Hepatocyte (in vitro differentiated cells): ENCODE data around the gene KLHL5. TPM values are rescaled to one million over a fixed set of nuclear protein-coding genes. Genes with fewer than 3 reads are reported as not detected.
A peak's percentile ranks its signal among the peaks of the same experiment; 100 is the strongest.

ENCODE experiments used
- DNase-seq: peaks from one replicate; pipeline ENCODE4 v3.0.0-alpha.2; 2016; ENCODE audit warnings: low spot score
- H2AFZ ChIP-seq: fragments of 200-600 bp; sonication (generic); 2 replicates; pipeline ENCODE4 v1.6.0; 2016; ENCODE audit warnings: antibody characterized with exemption, mild to moderate bottlenecking
- H3K27ac ChIP-seq: fragments of 200-600 bp; sonication (generic); 2 replicates; pipeline ENCODE4 v1.5.1; 2016; ENCODE audit warnings: mild to moderate bottlenecking
- H3K27me3 ChIP-seq: fragments of 200-600 bp; sonication (generic); 2 replicates; pipeline ENCODE4 v1.6.1; 2016
- H3K36me3 ChIP-seq: fragments of 200-600 bp; sonication (generic); replicated peaks from 2 replicates; pipeline ENCODE4 v1.5.1; 2016; ENCODE audit warnings: low read depth; ENCODE audit not compliant: insufficient read depth
- H3K4me1 ChIP-seq: fragments of 200-600 bp; sonication (generic); 2 replicates; pipeline ENCODE4 v1.5.1; 2016; ENCODE audit warnings: mild to moderate bottlenecking, moderate library complexity; ENCODE audit not compliant: insufficient read depth
- H3K4me2 ChIP-seq: fragments of 200-600 bp; sonication (generic); 2 replicates; pipeline ENCODE4 v1.6.0; 2016
- H3K4me3 ChIP-seq: fragments of 200-600 bp; sonication (generic); 2 replicates; pipeline ENCODE4 v1.5.1; 2016; ENCODE audit warnings: mild to moderate bottlenecking
- H3K79me2 ChIP-seq: fragments of 200-600 bp; sonication (generic); 2 replicates; pipeline ENCODE4 v1.6.0; 2017; ENCODE audit warnings: mild to moderate bottlenecking
- H3K9me2 ChIP-seq: fragments of 200-600 bp; sonication (generic); replicated peaks from 2 replicates; pipeline ENCODE4 v1.6.0; 2017; ENCODE audit warnings: mild to moderate bottlenecking; ENCODE audit not compliant: insufficient read depth
- H3K9me3 ChIP-seq: fragments of 200-600 bp; sonication (generic); 2 replicates; pipeline ENCODE4 v1.5.1; 2016; ENCODE audit warnings: low read depth, mild to moderate bottlenecking
- H4K20me1 ChIP-seq: fragments of 200-600 bp; sonication (generic); 2 replicates; pipeline ENCODE4 v1.6.0; 2016; ENCODE audit warnings: mild to moderate bottlenecking; ENCODE audit not compliant: insufficient read depth, poor library complexity, severe bottlenecking
- EZH2 ChIP-seq: fragments of 200-600 bp; sonication (generic); IDR thresholded peaks from 2 replicates; pipeline ENCODE4 v1.6.1; 2016; ENCODE audit warnings: antibody characterized with exemption, mild to moderate bottlenecking, borderline replicate concordance
- EZH2phosphoT487 ChIP-seq: fragments of 200-600 bp; sonication (generic); IDR thresholded peaks from one replicate; pipeline ENCODE4 v1.6.1; 2018; ENCODE audit warnings: antibody characterized with exemption, mild to moderate bottlenecking, low read depth, moderate library complexity; ENCODE audit not compliant: unreplicated experiment, severe bottlenecking
- WGBS: methylation state at CpG from one replicate; pipeline ENCODE4 v1.1.6; 2016; ENCODE audit warnings: low lambda C conversion rate; ENCODE audit errors: missing lambda C conversion rate; 5-methylcytosine and 5-hydroxymethylcytosine counted together
- polyA plus RNA-seq: library from polyadenylated mRNA; unstranded; fragments of >200 nt; fragmentation: Nextera tagmentation; extraction: Ambion mirVana; gene quantifications from 2 replicates; pipeline ENCODE4 v1.2.1, GENCODE V29; 2016
- total RNA-seq: library from RNA; depleted of rRNA; stranded (reverse); fragments of >200 nt; gene quantifications from 2 replicates; pipeline ENCODE4 v1.2.3, GENCODE V29; 2014
- TF ChIP-seq, protein P1 (sequence below): fragments of 200-600 bp; sonication (generic); IDR thresholded peaks from 2 replicates; pipeline ENCODE4 v1.5.1; 2016; ENCODE audit warnings: antibody characterized with exemption, mild to moderate bottlenecking; ENCODE audit not compliant: poor library complexity

The KLHL5 gene
- total and polyA plus RNA-seq, 2 experiments from 2014 or later = 30.2 to 58.3 TPM

DNA sequence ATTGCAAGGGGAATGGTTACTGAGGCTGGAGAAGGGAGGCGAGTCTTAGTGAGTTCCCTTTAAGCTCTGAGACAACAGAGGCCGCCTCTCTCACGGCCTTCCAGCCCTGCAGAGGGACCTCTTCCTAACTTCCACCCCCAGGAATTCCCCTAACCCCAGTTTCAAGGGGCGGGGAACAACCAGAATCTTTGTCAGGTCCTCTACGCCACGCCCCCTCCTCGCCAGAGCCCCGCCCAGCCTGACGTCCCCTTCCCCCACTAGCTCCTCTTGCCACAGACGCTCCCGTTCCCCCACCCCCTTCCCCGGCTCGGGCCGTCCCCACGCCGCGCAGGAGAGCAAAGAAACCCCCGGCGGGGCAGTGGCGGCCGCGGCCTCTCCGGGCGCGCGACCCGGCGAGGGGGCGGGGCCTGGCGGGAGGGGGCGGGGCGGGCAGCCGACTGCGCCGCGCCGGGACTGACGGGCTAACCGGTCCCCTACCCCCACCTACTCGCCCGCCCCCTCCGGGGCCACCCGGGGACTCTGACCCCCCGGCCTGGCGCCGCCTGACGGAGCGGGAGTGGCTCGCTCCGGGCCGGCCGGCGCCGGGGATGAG is 17.6 kb upstream of the KLHL5 start:
- TF ChIP-seq EZH2 = no peak
- TF ChIP-seq EZH2phosphoT487 = no peak
- TF ChIP-seq, protein P1, sequence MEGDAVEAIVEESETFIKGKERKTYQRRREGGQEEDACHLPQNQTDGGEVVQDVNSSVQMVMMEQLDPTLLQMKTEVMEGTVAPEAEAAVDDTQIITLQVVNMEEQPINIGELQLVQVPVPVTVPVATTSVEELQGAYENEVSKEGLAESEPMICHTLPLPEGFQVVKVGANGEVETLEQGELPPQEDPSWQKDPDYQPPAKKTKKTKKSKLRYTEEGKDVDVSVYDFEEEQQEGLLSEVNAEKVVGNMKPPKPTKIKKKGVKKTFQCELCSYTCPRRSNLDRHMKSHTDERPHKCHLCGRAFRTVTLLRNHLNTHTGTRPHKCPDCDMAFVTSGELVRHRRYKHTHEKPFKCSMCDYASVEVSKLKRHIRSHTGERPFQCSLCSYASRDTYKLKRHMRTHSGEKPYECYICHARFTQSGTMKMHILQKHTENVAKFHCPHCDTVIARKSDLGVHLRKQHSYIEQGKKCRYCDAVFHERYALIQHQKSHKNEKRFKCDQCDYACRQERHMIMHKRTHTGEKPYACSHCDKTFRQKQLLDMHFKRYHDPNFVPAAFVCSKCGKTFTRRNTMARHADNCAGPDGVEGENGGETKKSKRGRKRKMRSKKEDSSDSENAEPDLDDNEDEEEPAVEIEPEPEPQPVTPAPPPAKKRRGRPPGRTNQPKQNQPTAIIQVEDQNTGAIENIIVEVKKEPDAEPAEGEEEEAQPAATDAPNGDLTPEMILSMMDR = no peak
- Histone ChIP-seq H4K20me1 (peaks cover 2% of the 10 kb centered on the region), H3K9me3 (no peaks in the 10 kb centered on the region), H3K36me3 (no peaks in the 10 kb centered on the region), H3K9me2 (no peaks in the 10 kb centered on the region), H3K4me1 (peaks cover 21% of the 10 kb centered on the region), H3K79me2 (peaks cover 40% of the 10 kb centered on the region), H3K4me2 (peak overlapping the region; percentile 90), H3K27ac (peak overlapping the region; percentile 96), H3K4me3 (peak overlapping the region; percentile 87), H3K27me3 (no peaks in the 10 kb centered on the region), H2AFZ (peak overlapping the region; percentile 60)
- peak; percentile 95 for DNase-seq
- WGBS = 0% methylated on average over 9 of the region's 54 CpGs

DNA sequence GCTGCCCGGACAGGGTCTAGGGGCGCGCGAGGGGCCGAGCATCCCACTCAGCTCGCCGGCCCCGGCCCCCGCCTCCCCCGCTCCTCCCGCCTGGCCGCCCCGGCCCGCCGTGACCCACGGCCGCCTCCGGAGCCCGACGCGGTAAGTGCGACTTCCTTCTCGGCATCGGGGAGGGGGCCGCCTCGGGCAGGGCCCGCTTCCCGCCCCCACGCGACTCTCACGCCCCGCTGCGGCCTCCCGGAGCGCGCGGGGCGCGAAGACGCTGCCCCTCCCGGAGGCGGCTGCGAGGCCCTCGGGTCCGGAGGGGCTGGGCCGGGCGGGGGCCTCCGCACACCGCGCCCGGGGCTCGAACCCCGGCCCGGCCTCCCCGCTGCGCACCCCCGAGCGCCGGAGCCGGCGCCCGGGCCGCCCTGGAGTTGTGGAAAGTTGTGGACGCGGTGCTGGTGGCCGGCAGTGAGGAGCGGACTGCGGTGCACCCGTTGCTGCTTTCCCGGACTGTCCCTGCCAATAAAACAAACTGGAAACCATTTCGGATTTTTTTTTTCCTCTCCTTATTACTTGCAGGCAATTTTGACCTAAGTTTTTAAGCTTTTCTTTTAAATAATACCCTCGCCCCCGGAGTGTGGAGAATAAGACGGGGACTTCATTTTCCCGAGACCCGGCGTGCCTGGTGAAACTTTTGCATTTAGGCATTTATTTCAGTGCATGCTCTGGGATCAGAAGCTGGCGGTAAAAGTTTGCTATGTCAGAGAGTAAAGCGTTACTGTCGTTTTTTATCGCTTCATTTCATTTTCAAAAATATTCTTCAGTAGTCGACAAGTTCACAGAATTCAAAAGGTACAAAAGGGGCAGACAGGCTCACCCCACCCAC is 16.8 kb upstream of the KLHL5 start:
- Histone ChIP-seq H3K4me3 (peak overlapping the region; percentile 87), H3K79me2 (peaks cover 48% of the 10 kb centered on the region), H2AFZ (peak overlapping the region; percentile 84), H3K27ac (peak overlapping the region; percentile 96), H3K4me2 (peak overlapping the region; percentile 90), H3K9me2 (no peaks in the 10 kb centered on the region), H3K36me3 (no peaks in the 10 kb centered on the region), H3K27me3 (no peaks in the 10 kb centered on the region), H4K20me1 (peaks cover 2% of the 10 kb centered on the region), H3K4me1 (peaks cover 21% of the 10 kb centered on the region), H3K9me3 (no peaks in the 10 kb centered on the region)
- TF ChIP-seq, protein P1 = no peak
- TF ChIP-seq EZH2phosphoT487 (no peak), EZH2 (no peak)
- WGBS = 1% methylated on average over 34 of the region's 82 CpGs
- no peak for DNase-seq

DNA sequence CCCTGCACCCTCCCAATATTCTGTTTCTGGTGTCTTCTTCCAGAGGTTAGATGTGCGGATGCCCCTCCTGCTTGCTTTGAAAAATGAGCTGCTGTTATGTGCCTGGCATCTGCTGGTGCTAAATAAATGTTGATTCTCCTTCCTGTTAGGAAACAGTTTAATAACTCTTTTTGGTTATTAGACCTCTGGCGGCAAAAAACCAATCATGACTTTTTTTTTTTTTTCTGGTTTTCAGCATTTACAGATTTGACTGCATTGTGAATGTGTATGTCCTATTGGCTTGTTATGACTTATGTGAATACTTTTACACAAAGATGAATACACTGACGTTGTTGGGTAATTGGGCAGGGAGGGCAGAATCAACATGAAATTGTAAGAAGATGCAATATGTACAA is 16.2 kb upstream of the KLHL5 start:
- peaks cover 54% of the 10 kb centered on the region for H3K79me2 ChIP-seq
- peaks cover 2% of the 10 kb centered on the region for H4K20me1 ChIP-seq
- H3K27me3 ChIP-seq = no peaks in the 10 kb centered on the region
- 30% methylated on average over 3 of the region's 3 CpGs for WGBS
- peak overlapping the region; percentile 84 for H2AFZ ChIP-seq
- peak overlapping the region; percentile 96 for H3K27ac ChIP-seq
- H3K4me1 ChIP-seq = peaks cover 21% of the 10 kb centered on the region
- no peak for DNase-seq
- peak overlapping the region; percentile 87 for H3K4me3 ChIP-seq
- H3K9me2 ChIP-seq = no peaks in the 10 kb centered on the region
- peak overlapping the region; percentile 90 for H3K4me2 ChIP-seq
- H3K36me3 ChIP-seq = no peaks in the 10 kb centered on the region
- no peaks in the 10 kb centered on the region for H3K9me3 ChIP-seq
- TF ChIP-seq, protein P1 = no peak
- TF ChIP-seq EZH2 = no peak
- no peak for TF ChIP-seq EZH2phosphoT487
